ENCODE results near the gene BCL7C. TPM values are rescaled to one million over a fixed set of nuclear protein-coding genes. Genes with fewer than 3 reads are reported as not detected.

The BCL7C gene
- total and polyA plus RNA-seq, 3 experiments from 2014 or later: 31.7 to 52.3 (median 35.0) TPM

DNA sequence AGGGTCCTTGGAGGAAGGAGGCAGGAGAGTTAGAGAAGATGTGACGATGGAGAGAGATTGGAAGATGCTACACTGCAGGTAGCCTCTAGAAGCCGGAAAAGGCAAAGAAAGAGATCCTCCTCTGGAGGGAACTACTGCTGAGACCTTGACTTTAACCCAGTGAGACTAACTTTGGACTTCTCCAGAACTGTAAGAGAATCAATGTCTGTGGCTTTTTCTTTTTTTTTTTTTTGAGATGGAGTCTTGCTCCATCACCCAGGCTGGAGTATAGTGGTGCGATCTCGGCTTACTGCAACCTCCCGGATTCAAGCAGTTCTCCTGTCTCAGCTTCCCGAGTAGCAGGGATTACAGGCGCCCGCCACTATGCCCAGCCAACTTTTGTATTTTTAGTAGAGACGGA lies 8.7 kb downstream of the BCL7C start:
- Histone ChIP-seq H3K9me3 (ENCODE audit: low read length) (no peaks in the 10 kb centered on the region), H3K4me3 (ENCODE audit: low read length) (no peak overlapping the region), H3K4me1 (ENCODE audit: insufficient read depth, low read length) (no peaks in the 10 kb centered on the region), H3K27me3 (ENCODE audit: insufficient read depth, low read length, poor library complexity, severe bottlenecking) (no peaks in the 10 kb centered on the region), H3K36me3 (ENCODE audit: insufficient read depth, low read length) (peaks cover 9% of the 10 kb centered on the region), H3K27ac (ENCODE audit: low read depth, low read length) (no peak overlapping the region)
- ChIA-PET CTCF (interaction anchor here (1.2 kb wide), 1 partner anchor 11 kb away, joined by 3 read pairs; the partner anchor contains the start of gene CTF1), POLR2A (no interaction called here)
- Mint-ChIP-seq H3K4me3 (no peak overlapping the region), H3K27me3 (no peaks in the 10 kb centered on the region), H3K27ac (peak overlapping the region; percentile 3 to 72 (median 12)), H3K4me1 (peaks cover 24 to 47% (median 27%) of the 10 kb centered on the region in 3 donors), H3K36me3 (peaks cover 0 to 74% (median 14%) of the 10 kb centered on the region in 3 donors), H3K9me3 (no peaks in the 10 kb centered on the region)
- DNase-seq: no peak

DNA sequence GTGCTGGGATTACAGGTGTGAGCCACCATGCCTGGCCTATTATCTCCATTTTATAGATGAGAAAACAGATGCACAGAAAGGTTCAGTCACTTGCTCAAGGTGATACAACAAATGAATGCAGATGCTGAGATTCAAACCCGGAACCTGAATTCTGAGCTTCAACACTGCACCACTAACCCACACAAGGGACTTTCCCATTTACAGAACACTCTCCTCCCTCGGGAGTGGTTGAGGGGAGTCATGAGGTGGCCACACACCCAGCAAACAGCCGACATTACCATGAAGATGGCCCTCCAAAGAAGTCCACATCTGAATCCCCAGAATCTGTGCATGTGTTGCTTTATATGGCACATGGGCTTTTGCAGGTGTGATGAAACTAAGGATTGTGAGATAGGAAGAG lies 9.1 kb downstream of the BCL7C start:
- Mint-ChIP-seq H3K27ac (peak overlapping the region; percentile 3 to 72 (median 12)), H3K27me3 (no peaks in the 10 kb centered on the region), H3K36me3 (peaks cover 0 to 74% (median 13%) of the 10 kb centered on the region in 3 donors), H3K9me3 (no peaks in the 10 kb centered on the region), H3K4me1 (peaks cover 24 to 47% (median 27%) of the 10 kb centered on the region in 3 donors), H3K4me3 (no peak overlapping the region)
- POLR2A ChIA-PET: interaction anchor here (0.6 kb wide), 1 partner anchor 26 kb away, joined by 5 read pairs; no protein-coding TSS in a partner anchor
- Histone ChIP-seq H3K27me3 (ENCODE audit: insufficient read depth, low read length, poor library complexity, severe bottlenecking) (no peaks in the 10 kb centered on the region), H3K4me3 (ENCODE audit: low read length) (no peak overlapping the region), H3K4me1 (ENCODE audit: insufficient read depth, low read length) (no peaks in the 10 kb centered on the region), H3K27ac (ENCODE audit: low read depth, low read length) (no peak overlapping the region), H3K36me3 (ENCODE audit: insufficient read depth, low read length) (peaks cover 9% of the 10 kb centered on the region), H3K9me3 (ENCODE audit: low read length) (no peaks in the 10 kb centered on the region)
- DNase-seq: no peak
- CTCF ChIA-PET: interaction anchor here (1.2 kb wide), 1 partner anchor 11 kb away, joined by 3 read pairs; the partner anchor contains the start of gene CTF1

DNA sequence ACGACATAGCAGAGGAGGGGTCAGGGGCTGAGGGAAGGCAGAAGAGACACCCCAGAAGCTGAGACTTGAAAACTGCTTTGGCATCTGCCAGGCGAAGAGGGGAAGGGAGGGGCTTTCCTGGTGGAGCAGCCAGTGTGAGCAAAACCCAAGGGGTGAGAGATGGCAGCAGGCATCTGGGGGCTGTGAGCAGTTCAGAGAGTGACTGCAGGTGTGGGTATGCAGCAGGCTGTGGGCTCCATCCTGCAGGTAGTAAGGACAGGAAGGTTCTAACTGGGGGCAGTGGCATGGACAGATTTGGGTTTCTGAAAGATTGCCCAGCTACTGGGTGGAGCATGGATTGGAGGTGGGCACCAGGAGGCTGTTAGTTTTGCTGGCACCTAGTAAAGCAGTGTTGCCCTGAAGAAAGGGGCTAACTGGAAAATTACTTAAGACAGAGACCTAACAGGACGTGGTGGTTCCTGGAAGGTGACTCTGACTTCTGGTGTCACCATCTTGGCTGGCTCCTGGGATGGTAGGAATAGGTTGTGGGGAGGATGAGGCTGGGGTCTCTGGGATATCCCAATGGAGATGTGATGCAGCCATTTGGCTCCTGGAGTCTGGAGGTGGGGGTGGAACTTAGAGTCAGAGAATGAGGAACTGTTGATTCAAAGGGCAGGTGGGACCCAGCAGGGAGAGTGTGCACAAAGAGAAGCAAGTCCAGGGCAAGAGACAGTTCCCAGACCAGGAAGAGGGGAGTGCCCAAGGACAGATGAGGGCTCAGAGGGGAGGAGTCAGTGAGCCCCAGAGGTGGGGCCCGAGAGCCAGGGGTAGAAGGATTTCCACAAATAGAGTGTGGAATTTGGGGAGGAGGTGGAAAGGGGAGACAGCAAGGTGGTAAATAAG lies 11.2 kb downstream of the BCL7C start:
- DNase-seq: no peak
- Mint-ChIP-seq H3K27me3 (no peaks in the 10 kb centered on the region), H3K4me1 (peaks cover 22 to 50% (median 24%) of the 10 kb centered on the region in 3 donors), H3K4me3 (no peak overlapping the region), H3K27ac (peak overlapping the region; percentile 13 to 96 (median 76)), H3K9me3 (no peaks in the 10 kb centered on the region), H3K36me3 (peaks cover 0 to 66% (median 6%) of the 10 kb centered on the region in 3 donors)
- Histone ChIP-seq H3K9me3 (ENCODE audit: low read length) (no peaks in the 10 kb centered on the region), H3K27ac (ENCODE audit: low read depth, low read length) (no peak overlapping the region), H3K4me3 (ENCODE audit: low read length) (no peak overlapping the region), H3K27me3 (ENCODE audit: insufficient read depth, low read length, poor library complexity, severe bottlenecking) (no peaks in the 10 kb centered on the region), H3K4me1 (ENCODE audit: insufficient read depth, low read length) (no peaks in the 10 kb centered on the region), H3K36me3 (ENCODE audit: insufficient read depth, low read length) (peaks cover 3% of the 10 kb centered on the region)
- ChIA-PET POLR2A (interaction anchor here (0.7 kb wide), 1 partner anchor 20 kb away, joined by 3 read pairs; no protein-coding TSS in a partner anchor), CTCF (interaction anchor here (0.7 to 1.2 kb wide), 2 partner anchors 11 to 38 kb away, joined by 3 read pairs; no protein-coding TSS in a partner anchor)

GRCh38 chr16:30876867-30877266 lies 17.0 kb downstream of the BCL7C start:
- Histone ChIP-seq H3K4me3 (ENCODE audit: low read length) (peak overlapping the region; percentile 81), H3K36me3 (ENCODE audit: insufficient read depth, low read length) (no peaks in the 10 kb centered on the region), H3K4me1 (ENCODE audit: insufficient read depth, low read length) (peaks cover 31% of the 10 kb centered on the region), H3K27ac (ENCODE audit: low read depth, low read length) (peak overlapping the region; percentile 84), H3K9me3 (ENCODE audit: low read length) (no peaks in the 10 kb centered on the region), H3K27me3 (ENCODE audit: insufficient read depth, low read length, poor library complexity, severe bottlenecking) (no peaks in the 10 kb centered on the region)
- DNase-seq: no peak
- H3K36me3 Mint-ChIP-seq: peaks cover 4 to 48% (median 9%) of the 10 kb centered on the region in 3 donors
- peaks cover 34 to 62% (median 46%) of the 10 kb centered on the region in 3 donors for H3K4me1 Mint-ChIP-seq
- peak overlapping the region; percentile 86 to 98 (median 90) for H3K4me3 Mint-ChIP-seq
- peak overlapping the region; percentile 90 to 98 (median 97) for H3K27ac Mint-ChIP-seq
- H3K27me3 Mint-ChIP-seq: no peaks in the 10 kb centered on the region
- POLR2A ChIA-PET: interaction anchor here (0.6 to 3.2 kb wide), 3 partner anchors 19 to 174 kb away, joined by 6 to 42 read pairs (median 10); no protein-coding TSS in a partner anchor
- CTCF ChIA-PET: interaction anchor here (1.0 to 1.7 kb wide), 3 partner anchors 21 to 96 kb away, joined by 3 to 4 read pairs (median 3); no protein-coding TSS in a partner anchor
- H3K9me3 Mint-ChIP-seq: no peaks in the 10 kb centered on the region

- peak overlapping the region; percentile 81 for H3K4me3 ChIP-seq (ENCODE audit: low read length)
- ChIA-PET CTCF (interaction anchor here (1.0 to 4.1 kb wide), 5 partner anchors 20 to 97 kb away, joined by 3 to 38 read pairs (median 4); no protein-coding TSS in a partner anchor), POLR2A (interaction anchor here (0.6 to 3.2 kb wide), 8 partner anchors 17 to 175 kb away, joined by 3 to 42 read pairs (median 6); partner anchors contain the start of genes BCL7C and PHKG2)
- peak overlapping the region; percentile 90 to 98 (median 97) for H3K27ac Mint-ChIP-seq
- peaks cover 34 to 56% (median 48%) of the 10 kb centered on the region in 3 donors for H3K4me1 Mint-ChIP-seq
- H3K4me3 Mint-ChIP-seq: peak overlapping the region; percentile 86 to 98 (median 90)
- no peaks in the 10 kb centered on the region for H3K27me3 Mint-ChIP-seq
- H3K9me3 ChIP-seq (ENCODE audit: low read length): no peaks in the 10 kb centered on the region
- peaks cover 31% of the 10 kb centered on the region for H3K4me1 ChIP-seq (ENCODE audit: insufficient read depth, low read length)
- DNase-seq: peak in 2 of 5 donors; percentile 31 to 44
- peaks cover 4 to 41% (median 7%) of the 10 kb centered on the region in 3 donors for H3K36me3 Mint-ChIP-seq
- peak overlapping the region; percentile 84 for H3K27ac ChIP-seq (ENCODE audit: low read depth, low read length)
- H3K9me3 Mint-ChIP-seq: no peaks in the 10 kb centered on the region
- no peaks in the 10 kb centered on the region for H3K27me3 ChIP-seq (ENCODE audit: insufficient read depth, low read length, poor library complexity, severe bottlenecking)
- H3K36me3 ChIP-seq (ENCODE audit: insufficient read depth, low read length): no peaks in the 10 kb centered on the region
These were observed 17.7 kb downstream of the BCL7C start for GRCh38 chr16:30875871-30876801.

DNA sequence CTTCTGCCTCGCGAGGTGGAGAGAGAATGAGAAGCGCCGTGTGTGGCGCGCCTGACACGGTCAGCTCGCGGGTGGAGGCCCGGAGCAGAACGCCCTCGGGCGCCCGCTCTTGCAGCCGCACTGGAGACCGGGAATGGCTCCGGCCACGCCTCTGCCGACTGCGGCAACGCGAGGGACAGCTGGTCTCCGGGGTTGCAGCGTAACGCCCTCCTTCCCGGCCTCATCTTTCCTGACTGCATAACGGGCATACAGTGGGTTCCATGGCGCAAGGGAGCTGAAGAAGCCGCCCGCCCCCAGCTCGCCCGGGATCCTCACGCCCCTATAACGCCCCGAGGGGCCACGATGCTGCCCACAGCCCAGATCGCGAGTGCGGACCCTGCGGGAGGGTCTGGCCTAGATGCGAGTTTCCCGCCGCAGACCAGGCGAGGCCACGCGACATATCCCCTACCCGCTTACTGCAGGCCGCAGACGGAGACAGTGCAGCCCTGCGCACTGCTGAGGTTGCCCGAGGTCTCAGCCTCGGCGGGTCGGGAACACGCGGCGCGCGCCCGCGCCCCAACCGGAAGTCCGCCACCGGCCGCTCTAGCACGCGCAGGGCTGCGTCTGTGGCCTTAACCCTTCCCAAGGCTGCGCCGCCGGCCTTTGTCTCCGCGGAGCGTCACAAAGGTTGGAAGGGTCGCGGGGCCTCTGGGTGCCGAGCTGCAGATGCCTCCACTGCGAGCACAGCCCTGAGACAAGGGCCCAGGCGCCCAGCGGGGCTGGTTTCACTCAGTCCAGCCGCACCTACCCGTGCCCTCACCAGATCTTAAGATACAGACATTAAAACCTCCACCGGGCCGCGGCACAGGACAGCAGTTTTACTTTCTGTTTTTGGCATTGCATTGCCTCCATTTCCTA lies 18.8 kb downstream of the BCL7C start:
- Mint-ChIP-seq H3K9me3 (no peaks in the 10 kb centered on the region), H3K4me3 (peak overlapping the region; percentile 86 to 98 (median 90)), H3K36me3 (peaks cover 4 to 34% (median 7%) of the 10 kb centered on the region in 3 donors), H3K4me1 (peaks cover 31 to 51% (median 44%) of the 10 kb centered on the region in 3 donors), H3K27ac (peak overlapping the region; percentile 90 to 98 (median 97)), H3K27me3 (no peaks in the 10 kb centered on the region)
- Histone ChIP-seq H3K4me3 (ENCODE audit: low read length) (peak overlapping the region; percentile 81), H3K4me1 (ENCODE audit: insufficient read depth, low read length) (peaks cover 31% of the 10 kb centered on the region), H3K36me3 (ENCODE audit: insufficient read depth, low read length) (no peaks in the 10 kb centered on the region), H3K27me3 (ENCODE audit: insufficient read depth, low read length, poor library complexity, severe bottlenecking) (no peaks in the 10 kb centered on the region), H3K9me3 (ENCODE audit: low read length) (no peaks in the 10 kb centered on the region), H3K27ac (ENCODE audit: low read depth, low read length) (peak overlapping the region; percentile 84)
- DNase-seq: peak; percentile 76 to 89 (median 85)
- CTCF ChIA-PET: interaction anchor here (0.9 to 4.1 kb wide), 10 partner anchors 23 to 70 kb away, joined by 3 to 38 read pairs (median 4); no protein-coding TSS in a partner anchor
- POLR2A ChIA-PET: interaction anchor here (0.9 to 3.2 kb wide), 10 partner anchors 18 to 305 kb away, joined by 3 to 42 read pairs (median 5); partner anchors contain the start of genes BCL7C, FBRS, FUS and PHKG2

Measured in CD8-positive, alpha-beta memory T cell (primary cell).